Naive thymus-derived CD4-positive, alpha-beta T cell (primary cell): ENCODE measurements around the gene ENTPD1. TPM values are rescaled to one million over a fixed set of nuclear protein-coding genes. Genes with fewer than 3 reads are reported as not detected.
A peak's percentile ranks its signal among the peaks of the same experiment; 100 is the strongest.
"Not testable (repeated sequence)": the region's sequence is repeated elsewhere in the genome, so short reads cannot be mapped to it uniquely, and the experiment has no call there.

ENCODE experiments used
- ATAC-seq: fragments of 150-1000 bp; cut with Tn5 transposase; 2 replicates; pipeline ENCODE4 v1.10.0; 2021; ENCODE audit warnings: mild to moderate bottlenecking, moderate library complexity
- CTCF ChIA-PET: fragments of 350-600 bp; sonication (Branson Sonifier 250); formaldehyde crosslinking; loops from one replicate; lab custom pipeline; 2021; ENCODE audit warnings: antibody characterized with exemption; lab: Charles Lee
- POLR2A ChIA-PET: fragments of 350-600 bp; sonication (Branson Sonifier 250); formaldehyde crosslinking; loops from one replicate; lab custom pipeline; 2021; ENCODE audit warnings: antibody characterized with exemption, inconsistent platforms; lab: Charles Lee
- DNase-seq, 9 donors: peaks; one replicate each; pipeline versions ENCODE4 v3.0.0 to v3.0.0-alpha.2; 2020 to 2022; ENCODE audit warnings: mixed read lengths in 1 of 9
- H3K27ac ChIP-seq: one replicate; pipeline ENCODE4 v1.7.0; 2013; ENCODE audit warnings: mild to moderate bottlenecking, low read depth, low read length, moderate library complexity
- H3K27me3 ChIP-seq, 2 donors: one replicate each; pipeline ENCODE4 v1.7.0; 2013; ENCODE audit warnings: low read length in 2 of 2, mild to moderate bottlenecking in 2 of 2, moderate library complexity in 2 of 2; ENCODE audit not compliant: control insufficient read depth in 2 of 2, insufficient read depth in 2 of 2
- H3K36me3 ChIP-seq, 3 experiments: 1 replicate in 2 of 3; 2 replicates in 1 of 3; pipeline ENCODE4 v1.7.0; 2013; ENCODE audit warnings: low read length in 3 of 3, mild to moderate bottlenecking in 3 of 3, moderate library complexity in 1 of 3; ENCODE audit not compliant: insufficient read depth in 3 of 3, control insufficient read depth in 2 of 3
- H3K4me1 ChIP-seq, 2 donors: one replicate each; pipeline ENCODE4 v1.7.0; 2013; ENCODE audit warnings: low read length in 2 of 2, mild to moderate bottlenecking in 2 of 2, moderate library complexity in 1 of 2; ENCODE audit not compliant: control insufficient read depth in 2 of 2, insufficient read depth in 2 of 2
- H3K4me3 ChIP-seq: 2 replicates; pipeline ENCODE4 v1.7.0; 2013; ENCODE audit warnings: mild to moderate bottlenecking, low read length
- H3K9me3 ChIP-seq, 3 experiments: 1 replicate in 2 of 3; 2 replicates in 1 of 3; pipeline ENCODE4 v1.7.0; 2013; ENCODE audit warnings: low read length in 3 of 3; ENCODE audit not compliant: control insufficient read depth in 2 of 3
- H3K27ac Mint-ChIP-seq, 9 donors: one replicate each; pipeline ENCODE4 v1.8.0; 2020 to 2022; ENCODE audit warnings: mixed read lengths in 9 of 9, mild to moderate bottlenecking in 8 of 9, moderate library complexity in 5 of 9, inconsistent platforms in 2 of 9
- H3K27me3 Mint-ChIP-seq, 5 donors: one replicate each; pipeline ENCODE4 v1.8.0; 2021 to 2022; ENCODE audit warnings: mixed read lengths in 5 of 5, mild to moderate bottlenecking in 1 of 5
- H3K36me3 Mint-ChIP-seq, 5 donors: one replicate each; pipeline ENCODE4 v1.8.0; 2020 to 2022; ENCODE audit warnings: mixed read lengths in 5 of 5, mild to moderate bottlenecking in 3 of 5, inconsistent platforms in 1 of 5
- H3K4me1 Mint-ChIP-seq, 7 donors: one replicate each; pipeline ENCODE4 v1.8.0; 2020 to 2022; ENCODE audit warnings: mixed read lengths in 7 of 7, mild to moderate bottlenecking in 3 of 7, inconsistent platforms in 1 of 7
- H3K4me3 Mint-ChIP-seq, 10 donors: one replicate each; pipeline ENCODE4 v1.8.0; 2020 to 2022; ENCODE audit warnings: mild to moderate bottlenecking in 10 of 10, mixed read lengths in 10 of 10, moderate library complexity in 6 of 10, inconsistent platforms in 2 of 10
- H3K9me3 Mint-ChIP-seq, 11 donors: one replicate each; pipeline ENCODE4 v1.8.0; 2020 to 2022; ENCODE audit warnings: mixed read lengths in 11 of 11, mild to moderate bottlenecking in 4 of 11, inconsistent platforms in 1 of 11, moderate library complexity in 1 of 11
- intact Hi-C, 2 donors: fragments of 100-400 bp; cut with micrococcal nuclease; formaldehyde crosslinking; loops; one replicate each; pipeline ENCODE4 v1.15.1; 2023
- polyA plus RNA-seq, 2 donors: library from polyadenylated mRNA; unstranded; fragments of 300-500 nt; fragmentation: Illumina TruSeq; gene quantifications; one replicate each; pipeline ENCODE4 v1.2.3, GENCODE V29; 2021
- total RNA-seq, 6 experiments: library from RNA in 5 of 6; stranded (reverse) in 5 of 6; gene quantifications; 1 replicate in 5 of 6; 2 replicates in 1 of 6; pipeline ENCODE4 v1.2.3 and lab custom pipeline; 2021 to 2026

ENTPD1 gene
- total and polyA plus RNA-seq, 7 experiments from 2014 or later, result 0.21 to 28.2 (median 1.2) TPM

DNA sequence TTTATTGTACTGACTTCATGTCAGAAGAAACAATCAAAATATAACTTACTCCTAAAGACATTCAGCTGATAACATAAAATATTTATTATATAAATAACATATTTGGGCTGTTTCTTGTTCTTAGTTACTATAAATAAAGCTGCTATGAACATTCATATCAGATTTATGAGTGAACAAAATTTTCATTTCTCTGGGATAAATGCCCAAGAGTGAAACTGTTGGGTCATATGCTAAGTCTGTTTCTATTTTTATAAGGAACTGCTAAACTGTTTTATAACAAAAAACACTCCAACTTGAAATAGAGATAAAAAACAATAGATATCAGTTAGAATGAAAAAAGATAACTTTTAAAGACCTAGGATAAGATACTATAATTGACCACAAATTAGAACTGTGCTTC, 125.4 kb downstream of the ENTPD1 start:
- Mint-ChIP-seq H3K27ac (no peak overlapping the region), H3K27me3 (no peaks in the 10 kb centered on the region), H3K4me1 (peaks cover 0 to 2% (median 0%) of the 10 kb centered on the region in 7 donors), H3K9me3 (peaks cover 0 to 5% (median 0%) of the 10 kb centered on the region in 11 donors), H3K4me3 (no peak overlapping the region), H3K36me3 (peaks cover 3 to 26% (median 15%) of the 10 kb centered on the region in 5 donors)
- CTCF ChIA-PET, result no interaction called here
- intact Hi-C loops, result no loop called here
- ATAC-seq, result no peak
- H3K36me3 ChIP-seq, result peaks cover 0 to 1% (median 0%) of the 10 kb centered on the region in 3 experiments
- no peaks in the 10 kb centered on the region for H3K9me3 ChIP-seq
- H3K4me1 ChIP-seq, result no peaks in the 10 kb centered on the region
- POLR2A ChIA-PET, result interaction anchor here (0.6 kb wide), 1 partner anchor 126 kb away, joined by 3 read pairs; no protein-coding TSS in a partner anchor
- H3K27ac ChIP-seq, result no peak overlapping the region
- no peak for DNase-seq
- H3K4me3 ChIP-seq, result no peak overlapping the region
- H3K27me3 ChIP-seq, result no peaks in the 10 kb centered on the region

DNA sequence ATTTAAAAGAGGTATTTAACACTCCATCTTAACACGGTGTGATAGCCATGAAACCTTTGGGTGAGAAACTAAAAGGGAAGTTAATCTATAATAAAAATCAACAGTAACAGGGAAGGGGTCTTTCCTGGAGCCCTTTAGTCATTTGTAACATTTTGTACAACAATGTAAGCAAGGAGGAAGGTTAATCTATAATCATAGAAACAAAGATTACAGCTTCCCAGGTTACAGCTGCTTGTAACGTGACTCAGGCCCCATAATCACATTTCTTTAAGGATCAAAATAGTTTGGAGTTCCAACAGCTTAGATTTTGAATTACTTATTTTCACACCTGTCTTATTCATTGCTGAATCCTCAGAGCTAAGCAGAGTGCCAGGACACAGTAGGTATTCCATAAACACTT, 133.9 kb downstream of the ENTPD1 start:
- CTCF ChIA-PET, result no interaction called here
- Histone ChIP-seq H3K9me3 (no peaks in the 10 kb centered on the region), H3K4me3 (no peak overlapping the region), H3K27me3 (no peaks in the 10 kb centered on the region), H3K4me1 (no peaks in the 10 kb centered on the region), H3K27ac (no peak overlapping the region), H3K36me3 (peaks cover 0 to 13% (median 0%) of the 10 kb centered on the region in 3 experiments)
- POLR2A ChIA-PET, result no interaction called here
- no peak overlapping the region for H3K27ac Mint-ChIP-seq
- H3K36me3 Mint-ChIP-seq, result peaks cover 0 to 61% (median 44%) of the 10 kb centered on the region in 5 donors
- no peak for ATAC-seq
- no peaks in the 10 kb centered on the region for H3K27me3 Mint-ChIP-seq
- no peak for DNase-seq
- H3K4me3 Mint-ChIP-seq, result no peak overlapping the region
- peaks cover 0 to 2% (median 0%) of the 10 kb centered on the region in 11 donors for H3K9me3 Mint-ChIP-seq
- no peaks in the 10 kb centered on the region for H3K4me1 Mint-ChIP-seq
- intact Hi-C loops, result no loop called here

- Histone ChIP-seq H3K27ac (no peak overlapping the region), H3K4me1 (no peaks in the 10 kb centered on the region), H3K36me3 (peaks cover 0 to 14% (median 4%) of the 10 kb centered on the region in 3 experiments), H3K4me3 (no peak overlapping the region), H3K9me3 (no peaks in the 10 kb centered on the region), H3K27me3 (no peaks in the 10 kb centered on the region)
- Mint-ChIP-seq H3K9me3 (peaks cover 0 to 2% (median 0%) of the 10 kb centered on the region in 11 donors), H3K27me3 (no peaks in the 10 kb centered on the region), H3K4me3 (no peak overlapping the region), H3K4me1 (peaks cover 0 to 2% (median 0%) of the 10 kb centered on the region in 7 donors), H3K36me3 (peaks cover 5 to 80% (median 66%) of the 10 kb centered on the region in 5 donors), H3K27ac (peak overlapping the region in 1 of 9 donors; percentile 5)
- ATAC-seq (no peak), DNase-seq (no peak)
- intact Hi-C loops, result no loop called here
- CTCF ChIA-PET, result interaction anchor here (0.6 kb wide), 1 partner anchor 495 kb away, joined by 4 read pairs; no protein-coding TSS in a partner anchor
- POLR2A ChIA-PET, result no interaction called here
Measured at GRCh38 chr10:95896071-95896850, 140.3 kb downstream of the ENTPD1 start.

DNA sequence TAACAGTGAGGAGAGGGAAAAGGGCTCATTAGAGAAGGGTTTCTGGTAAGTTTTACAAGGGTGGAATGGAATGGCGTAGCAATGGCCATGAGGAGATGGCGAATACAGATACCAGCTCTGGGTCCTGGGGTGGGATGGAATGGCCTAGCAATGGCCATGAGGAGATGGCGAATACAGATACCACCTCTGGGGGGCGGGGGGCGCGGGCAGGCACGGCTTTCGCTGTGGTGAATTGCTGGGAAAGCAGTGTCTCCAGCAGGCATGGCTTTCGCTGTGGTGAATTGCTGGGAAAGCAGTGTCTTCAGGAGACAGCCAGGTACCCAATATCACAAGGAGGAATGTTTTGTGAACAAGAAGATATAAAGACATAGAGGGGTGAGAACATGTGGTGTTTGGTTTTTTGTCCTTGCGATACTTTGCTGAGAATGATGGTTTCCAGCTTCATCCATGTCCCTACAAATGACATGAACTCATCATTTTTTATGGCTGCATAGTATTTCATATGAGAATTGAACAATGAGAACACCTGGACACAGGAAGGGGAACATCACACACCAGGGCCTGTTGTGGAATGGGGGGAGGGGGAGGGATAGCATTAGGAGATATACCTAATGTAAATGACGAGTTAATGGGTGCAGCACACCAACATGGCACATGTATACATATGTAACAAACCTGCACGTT, 150.1 kb downstream of the ENTPD1 start:
- POLR2A ChIA-PET, DNase-seq, H3K4me3 ChIP-seq, H3K9me3 ChIP-seq, ATAC-seq, H3K9me3 Mint-ChIP-seq, H3K27me3 ChIP-seq, H3K27ac ChIP-seq, H3K4me1 ChIP-seq: not testable (repeated sequence)
- Mint-ChIP-seq H3K4me3 (peak overlapping the region; percentile 8 to 95 (median 62)), H3K36me3 (peaks cover 0 to 14% (median 1%) of the 10 kb centered on the region in 5 donors), H3K27me3 (peaks cover 0 to 11% (median 0%) of the 10 kb centered on the region in 5 donors), H3K27ac (peak overlapping the region in 1 of 9 donors; percentile 65), H3K4me1 (peaks cover 11 to 20% (median 18%) of the 10 kb centered on the region in 7 donors)
- peaks cover 0 to 17% (median 0%) of the 10 kb centered on the region in 3 experiments for H3K36me3 ChIP-seq
- CTCF ChIA-PET, result interaction anchor here (0.6 to 0.7 kb wide), 2 partner anchors 84 to 212 kb away, joined by 4 read pairs; partner anchors contain the start of gene TCTN3
- intact Hi-C loops, result loop anchor here (2.0 to 10.0 kb wide), 7 partner anchors 139 to 1361 kb away; partner anchors contain the start of genes HELLS (in 2 of the 2), LCOR (in 1 of the 2), SORBS1 (in 1 of the 2) and TM9SF3 (in 1 of the 2)

DNA sequence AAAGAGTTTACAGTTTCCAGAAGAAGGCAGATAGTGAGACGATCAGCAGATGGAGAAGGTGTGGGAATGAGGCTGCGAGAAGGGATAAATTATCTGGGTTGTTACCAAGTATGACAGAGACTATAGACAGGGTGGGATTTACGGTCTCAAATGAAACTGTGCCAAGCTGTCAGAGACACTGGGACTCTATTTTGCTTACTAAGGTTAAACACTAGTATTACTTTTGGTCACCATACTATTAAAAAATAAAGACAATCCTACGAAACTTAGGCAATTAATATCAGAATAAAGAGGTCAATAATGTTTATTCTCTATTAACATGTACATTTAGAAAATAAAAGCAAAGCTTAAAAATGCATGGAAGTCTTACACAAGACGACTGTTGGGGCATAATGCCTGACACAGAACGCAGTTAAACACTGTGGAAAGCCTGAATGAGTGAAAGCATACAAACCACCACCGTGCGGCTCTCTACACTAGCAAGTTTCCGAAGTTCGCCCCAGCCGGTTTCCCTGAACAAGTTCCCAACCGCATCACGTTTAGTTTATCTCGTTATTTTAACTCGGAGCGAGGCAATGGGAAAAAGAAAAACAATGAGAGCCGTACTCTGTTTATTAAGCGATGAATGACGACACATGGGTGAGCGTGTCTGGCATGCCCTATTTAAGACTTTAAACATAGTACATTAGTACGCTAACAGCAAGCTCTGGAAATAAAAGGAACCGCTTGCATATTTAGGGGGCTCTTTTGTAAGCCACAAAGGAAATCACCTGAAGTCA, 150.9 kb downstream of the ENTPD1 start:
- Mint-ChIP-seq H3K36me3 (peaks cover 0 to 14% (median 0%) of the 10 kb centered on the region in 5 donors), H3K9me3 (no peaks in the 10 kb centered on the region), H3K27ac (peak overlapping the region; percentile 29 to 90 (median 86)), H3K4me1 (peaks cover 11 to 20% (median 18%) of the 10 kb centered on the region in 7 donors), H3K4me3 (peak overlapping the region; percentile 92 to 95 (median 94)), H3K27me3 (peaks cover 0 to 15% (median 0%) of the 10 kb centered on the region in 5 donors)
- ChIA-PET CTCF (interaction anchor here (0.6 to 0.7 kb wide), 2 partner anchors 42 to 213 kb away, joined by 3 to 4 read pairs; partner anchors contain the start of gene TCTN3), POLR2A (interaction anchor here (0.8 to 0.9 kb wide), 2 partner anchors 45 to 223 kb away, joined by 3 read pairs; partner anchors contain the start of gene ZNF518A)
- ATAC-seq, result peak; percentile 58
- peak in 7 of 9 donors; percentile 10 to 40 (median 36) for DNase-seq
- peak overlapping the region; percentile 62 for H3K4me3 ChIP-seq
- H3K27ac ChIP-seq, result peak overlapping the region; percentile 65
- peaks cover 0 to 17% (median 0%) of the 10 kb centered on the region in 3 experiments for H3K36me3 ChIP-seq
- H3K9me3 ChIP-seq, result no peaks in the 10 kb centered on the region
- no peaks in the 10 kb centered on the region for H3K4me1 ChIP-seq
- intact Hi-C loops, result loop anchor here (1.0 to 10.0 kb wide), 13 partner anchors 42 to 1362 kb away; partner anchors contain the start of genes HELLS (in 2 of the 2), CCNJ (in 1 of the 2), LCOR (in 1 of the 2) and SORBS1 (in 1 of the 2)
- H3K27me3 ChIP-seq, result no peaks in the 10 kb centered on the region
